ENCODE measurements around the gene HSPE1. TPM values are rescaled to one million over a fixed set of nuclear protein-coding genes. Genes with fewer than 3 reads are reported as not detected.
"Not testable (repeated sequence)": the region's sequence is repeated elsewhere in the genome, so short reads cannot be mapped to it uniquely, and the experiment has no call there.

Gene HSPE1
- 100 to 1,000 TPM; 134 to 192 (median 161) TPM for polyA plus RNA-seq (ENCODE audit: insufficient read depth in 1 of 5, insufficient read length in 5 of 5, low replicate concordance in 1 of 5)
- long read RNA-seq, donor 1, transcript HSPE1-206 (2 exons, 569 nt) = minor isoform, 9 of 326 reads
- long read RNA-seq, donor 1, transcript HSPE1-201 (4 exons, 950 nt) = major isoform, 224 of 326 reads
- long read RNA-seq, donor 1, transcript HSPE1-202 (3 exons, 570 nt) = minor isoform, 14 of 326 reads
- long read RNA-seq, donor 1, partial matches to known transcripts = 71 of 326 reads
- long read RNA-seq, donor 1, other reads (novel, unspliced or antisense) = 5 of 326 reads
- long read RNA-seq, donor 2, transcript HSPE1-201 (4 exons, 950 nt) = major isoform, 151 of 178 reads
- long read RNA-seq, donor 2, transcript HSPE1-202 (3 exons, 570 nt) = minor isoform, 5 of 178 reads
- long read RNA-seq, donor 2, partial matches to known transcripts = 15 of 178 reads
- long read RNA-seq, donor 2, other reads (novel, unspliced or antisense) = 0 of 178 reads
- long read RNA-seq, donor 3, transcript HSPE1-202 (3 exons, 570 nt) = minor isoform, 5 of 176 reads
- long read RNA-seq, donor 3, transcript HSPE1-201 (4 exons, 950 nt) = major isoform, 128 of 176 reads
- long read RNA-seq, donor 3, partial matches to known transcripts = 37 of 176 reads
- long read RNA-seq, donor 3, other reads (novel, unspliced or antisense) = 0 of 176 reads
- long read RNA-seq, donor 4, transcript HSPE1-202 (3 exons, 570 nt) = minor isoform, 6 of 178 reads
- long read RNA-seq, donor 4, transcript HSPE1-201 (4 exons, 950 nt) = major isoform, 125 of 178 reads
- long read RNA-seq, donor 4, partial matches to known transcripts = 42 of 178 reads
- long read RNA-seq, donor 4, other reads (novel, unspliced or antisense) = 0 of 178 reads
- long read RNA-seq, donor 5, transcript HSPE1-202 (3 exons, 570 nt) = minor isoform, 8 of 283 reads
- long read RNA-seq, donor 5, transcript HSPE1-201 (4 exons, 950 nt) = major isoform, 222 of 283 reads
- long read RNA-seq, donor 5, partial matches to known transcripts = 47 of 283 reads
- long read RNA-seq, donor 5, other reads (novel, unspliced or antisense) = 0 of 283 reads
- long read RNA-seq, donor 6, transcript HSPE1-201 (4 exons, 950 nt) = major isoform, 195 of 256 reads
- long read RNA-seq, donor 6, partial matches to known transcripts = 48 of 256 reads
- long read RNA-seq, donor 6, other reads (novel, unspliced or antisense) = 8 of 256 reads
- long read RNA-seq, donor 7, transcript HSPE1-201 (4 exons, 950 nt) = major isoform, 118 of 134 reads
- long read RNA-seq, donor 7, partial matches to known transcripts = 8 of 134 reads
- long read RNA-seq, donor 7, other reads (novel, unspliced or antisense) = 0 of 134 reads
- long read RNA-seq, donor 8, transcript HSPE1-201 (4 exons, 950 nt) = major isoform, 63 of 81 reads
- long read RNA-seq, donor 8, transcript HSPE1-202 (3 exons, 570 nt) = minor isoform, 5 of 81 reads
- long read RNA-seq, donor 8, partial matches to known transcripts = 12 of 81 reads
- long read RNA-seq, donor 8, other reads (novel, unspliced or antisense) = 0 of 81 reads

DNA sequence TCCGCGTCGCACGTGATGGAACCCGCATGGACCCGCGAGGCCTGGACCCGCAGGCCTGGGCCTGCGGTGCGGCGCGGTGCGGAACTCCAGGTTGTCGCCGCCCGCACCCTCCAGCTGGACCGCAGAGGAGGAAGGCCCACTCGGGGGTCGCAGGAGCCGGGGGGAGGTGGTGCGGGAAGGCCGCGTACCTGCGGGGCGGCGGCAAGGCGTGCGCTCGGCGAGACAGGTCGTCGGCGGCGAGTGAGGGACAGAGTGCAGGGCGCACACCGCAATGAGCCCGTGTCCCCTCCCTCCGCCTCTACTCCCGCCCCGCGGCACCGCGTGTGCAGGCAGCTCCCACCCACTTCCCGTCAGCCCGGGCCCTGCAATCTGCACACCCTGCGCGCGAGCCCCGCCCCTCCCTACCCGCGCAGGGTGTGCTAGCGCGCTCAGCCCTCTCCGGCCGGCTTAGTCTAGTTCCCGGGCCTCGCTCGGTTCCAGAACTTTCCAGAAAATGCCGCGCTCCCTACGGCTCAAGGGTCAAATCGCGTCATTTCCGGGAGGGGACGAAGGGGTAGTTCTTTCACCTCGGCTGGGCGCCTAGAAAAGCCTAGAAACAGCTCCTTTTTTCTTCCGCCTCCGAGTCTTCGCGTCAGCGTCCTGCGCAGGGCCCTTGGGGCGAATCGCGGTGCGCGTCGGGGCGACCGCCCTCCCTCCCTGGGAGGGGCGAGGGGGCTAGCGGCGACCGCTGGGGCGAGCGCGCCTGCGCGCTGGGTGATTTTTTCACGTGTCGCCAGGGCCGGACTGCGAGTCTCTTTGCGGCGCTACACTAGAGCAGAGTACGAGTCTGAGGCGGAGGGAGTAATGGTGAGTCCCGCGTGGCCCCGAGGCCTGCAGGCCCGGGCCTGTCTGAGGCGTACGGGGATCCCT is at the start of gene HSPE1, which contains the start of gene HSPD1:
HSPE1 (plus strand) TSS at position 786 of the 909 bp plus-strand sequence; CDS start at position 844, 58 bp downstream.
HSPD1 (minus strand) TSS at position 247 of the 909 bp plus-strand sequence. CDS start 992 bp downstream, outside the sequence.
- DNase-seq = peak; percentile 100

DNA sequence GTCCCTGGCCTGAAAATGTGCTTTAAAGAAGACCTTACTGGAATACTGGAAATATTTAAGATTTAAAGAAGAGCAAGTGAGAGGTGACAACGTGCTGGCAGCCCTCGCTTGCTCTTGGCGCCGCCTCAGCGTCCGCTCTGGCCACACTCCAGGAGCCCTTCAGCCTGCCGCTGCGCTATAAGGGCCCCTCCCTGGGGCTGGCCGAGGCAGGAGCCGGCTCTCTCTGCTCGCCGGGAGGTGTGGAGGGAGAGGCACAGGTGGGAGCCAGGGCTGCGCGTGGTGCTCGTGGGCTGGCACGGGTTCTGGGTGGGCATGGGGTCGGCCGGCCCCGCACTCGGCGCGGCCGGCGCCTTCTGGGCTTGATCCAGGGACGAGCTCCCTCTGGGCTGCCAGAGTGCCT is 49.7 kb upstream of the HSPE1 start:
- DNase-seq = peak; percentile 29 to 50

- DNase-seq = not testable (repeated sequence)
These were observed 49.2 kb upstream of the HSPE1 start for GRCh38 chr2:197450935-197451358.

DNA sequence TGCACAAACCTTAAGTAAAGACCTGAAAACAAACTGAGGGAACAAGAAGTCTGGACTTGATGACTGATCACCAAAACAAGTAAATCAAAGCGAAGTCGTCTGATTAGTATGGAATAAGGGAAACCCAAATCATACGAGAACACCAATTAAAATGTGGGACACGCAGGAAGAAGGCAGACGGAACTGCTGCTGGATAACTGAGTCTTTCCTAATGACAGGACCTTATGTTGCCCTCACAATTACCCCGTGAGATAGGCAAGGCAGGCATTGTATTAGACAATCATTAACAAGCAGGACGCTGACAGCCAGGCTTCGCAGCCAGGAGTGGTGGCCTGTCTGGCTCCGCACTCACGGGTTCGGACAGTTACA is 47.4 kb upstream of the HSPE1 start:
- no peak for DNase-seq

- peak; percentile 99 to 100 for DNase-seq
These were observed 46.9 kb upstream of the HSPE1 start, which contains the start of gene COQ10B for GRCh38 chr2:197453123-197453913. Gene COQ10B (plus strand): TSS chr2:197453552. CDS start chr2:197453561, 9 bp downstream.

DNA sequence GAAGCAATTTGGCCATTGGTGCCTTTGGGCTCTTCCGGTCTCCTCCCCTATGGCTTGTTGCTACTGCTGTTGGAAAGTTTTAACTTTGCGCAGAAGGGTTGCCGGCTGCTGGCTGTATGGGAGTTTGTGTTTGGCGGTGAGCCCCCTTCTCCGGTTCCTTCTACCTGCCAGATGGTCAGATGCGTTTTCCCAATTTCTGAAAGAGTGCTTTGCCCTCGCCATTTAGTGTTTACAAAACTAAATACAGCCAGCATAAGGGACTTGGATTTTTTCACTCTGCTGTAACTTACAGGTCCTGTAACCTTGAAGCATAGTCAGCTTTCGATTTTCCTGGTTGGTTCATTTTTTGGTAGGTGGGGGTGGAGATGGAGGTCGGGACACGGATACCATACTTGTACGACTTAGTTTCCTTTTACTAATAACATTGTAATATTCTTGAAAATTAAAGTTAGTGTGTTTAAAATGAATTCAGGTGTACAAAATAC is 46.2 kb upstream of the HSPE1 start:
- no peak for DNase-seq

DNA sequence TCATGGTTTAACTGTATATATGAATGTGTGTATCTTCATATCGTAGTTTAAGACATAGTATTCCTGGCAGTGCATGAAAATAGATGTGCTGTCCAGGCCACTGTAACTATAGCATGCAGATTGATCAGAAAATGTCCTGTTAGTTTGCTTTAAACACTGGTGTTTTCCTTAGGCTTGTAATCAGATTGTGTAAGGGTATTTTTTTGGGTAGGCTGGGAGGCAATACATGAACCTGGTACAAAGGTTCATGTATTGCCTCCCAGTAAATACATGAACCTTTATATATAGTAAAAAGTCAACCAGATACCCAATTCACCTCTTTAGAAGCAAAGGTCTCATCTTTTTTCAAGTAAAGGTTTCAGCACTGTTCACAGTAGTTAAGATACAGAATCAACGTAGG is 45.3 kb upstream of the HSPE1 start:
- DNase-seq = no peak

DNA sequence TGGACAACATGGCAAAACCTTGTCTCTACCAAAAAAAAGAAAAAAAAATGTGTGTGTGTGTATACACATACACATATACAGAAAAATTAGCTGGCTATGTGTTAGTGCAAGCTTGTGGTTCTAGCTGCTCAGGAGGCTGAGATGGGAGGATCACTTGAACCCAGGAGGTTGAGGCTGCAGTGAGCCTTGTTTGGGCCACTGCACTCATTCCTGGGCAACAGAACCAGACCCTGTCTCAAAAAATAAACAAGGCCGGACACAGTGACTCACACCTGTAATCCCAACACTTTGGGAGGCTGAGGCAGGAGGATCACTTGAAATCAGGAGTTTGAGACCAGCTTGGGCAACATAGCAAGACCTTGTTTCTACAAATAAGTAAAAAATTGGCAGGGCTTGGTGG is 44.8 kb upstream of the HSPE1 start:
- DNase-seq = no peak

DNA sequence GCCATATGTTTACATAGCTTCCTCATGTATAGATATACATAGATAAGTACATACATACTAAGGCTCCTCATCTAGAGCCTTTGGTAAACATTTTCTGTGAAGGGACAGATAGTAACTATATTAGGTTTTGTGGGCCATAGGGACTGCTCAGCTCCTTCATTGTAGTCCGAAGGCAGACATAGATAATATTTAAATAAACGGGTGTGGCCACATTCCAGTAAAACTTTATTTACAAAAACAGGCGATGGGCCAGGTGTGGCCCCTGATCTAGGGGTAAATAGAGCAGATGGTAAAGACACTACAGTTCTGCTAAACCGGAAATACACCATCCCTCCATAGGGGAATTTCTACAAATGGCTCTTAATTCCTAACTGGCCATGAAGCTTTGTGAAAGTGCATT is 39.5 kb upstream of the HSPE1 start:
- no peak for DNase-seq

DNA sequence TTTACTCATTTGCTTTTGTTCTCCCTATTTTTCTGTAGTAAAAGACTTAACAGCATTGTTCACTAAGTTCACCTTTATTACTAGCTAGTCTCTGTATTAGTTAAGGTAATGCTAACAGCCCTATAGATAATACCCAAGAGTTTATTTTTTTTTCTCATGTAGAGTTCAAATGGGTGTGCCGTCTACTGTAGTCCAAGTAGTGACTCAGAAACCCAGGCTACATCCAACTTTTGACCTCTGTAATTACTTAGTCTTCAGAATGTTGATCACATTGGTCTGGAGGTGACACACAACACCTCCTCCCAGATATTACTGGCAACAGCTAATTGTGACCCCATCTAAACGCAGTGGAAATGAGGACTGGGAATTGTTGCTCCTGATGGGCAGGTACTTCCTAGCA is 39.1 kb upstream of the HSPE1 start:
- no peak for DNase-seq

- DNase-seq = peak in 1 of 2 donors; percentile 21
These were observed 36.0 kb upstream of the HSPE1 start for GRCh38 chr2:197464175-197464574.

DNA sequence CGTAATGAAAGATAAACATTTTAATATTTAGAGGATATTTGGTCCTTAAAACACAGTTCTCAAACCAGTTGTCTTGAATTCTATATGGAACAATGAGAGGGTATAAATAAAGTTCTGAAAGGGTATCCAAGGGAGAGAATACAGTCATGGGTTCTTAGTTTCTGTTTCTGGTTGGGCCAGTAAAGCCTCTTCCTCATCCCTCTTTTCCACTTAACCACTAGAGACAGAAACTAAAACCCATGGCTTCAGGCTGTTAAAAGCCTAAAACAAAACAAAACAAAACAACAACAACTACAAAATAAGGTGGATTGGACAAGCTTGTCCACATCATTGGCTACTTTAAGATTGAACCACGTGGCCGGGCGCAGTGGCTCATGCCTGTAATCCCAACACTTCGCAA is 28.0 kb upstream of the HSPE1 start:
- no peak for DNase-seq

GRCh38 chr2:197477797-197478196 is 22.4 kb upstream of the HSPE1 start:
- DNase-seq = no peak

GRCh38 chr2:197480165-197481036 is 19.8 kb upstream of the HSPE1 start:
- DNase-seq = no peak

GRCh38 chr2:197484248-197484647 is 15.9 kb upstream of the HSPE1 start:
- not testable (repeated sequence) for DNase-seq

DNA sequence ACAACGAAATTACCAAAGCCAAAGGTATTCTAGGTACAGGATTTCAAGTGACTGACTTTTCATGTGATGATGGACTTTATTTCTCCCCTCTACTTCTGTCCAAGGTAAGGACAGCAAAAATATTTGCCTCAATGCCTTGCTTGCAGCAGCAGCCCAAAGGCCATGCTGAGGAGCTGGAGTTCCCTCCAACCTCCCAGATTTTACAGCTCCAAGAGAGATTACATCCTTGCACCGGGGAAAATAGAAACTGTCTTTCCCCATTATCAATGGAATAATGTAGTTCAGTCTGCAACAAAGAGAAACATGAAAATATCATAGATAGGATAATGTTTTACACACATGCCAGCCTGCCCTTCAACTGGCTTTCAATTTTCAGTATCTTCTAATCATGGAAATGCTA is 14.0 kb upstream of the HSPE1 start:
- DNase-seq = no peak

- no peak for DNase-seq
These were observed 12.8 kb upstream of the HSPE1 start for GRCh38 chr2:197487385-197487784.

All from right lung (tissue), 10 donors.